Upper lobe of left lung (tissue), 6 donors: Measurements from ENCODE around the gene MARK4. TPM values are rescaled to one million over a fixed set of nuclear protein-coding genes. Genes with fewer than 3 reads are reported as not detected.
"Not testable (repeated sequence)": the region's sequence is repeated elsewhere in the genome, so short reads cannot be mapped to it uniquely, and the experiment has no call there.

Source experiments
- ATAC-seq, 2 donors: fragments of 200-7000 bp; cut with Tn5 transposase; one replicate each; pipeline ENCODE4 v1.9.1; 2022; ENCODE audit warnings: mild to moderate bottlenecking in 2 of 2, moderate library complexity in 2 of 2; ENCODE audit not compliant: low FRiP score in 2 of 2
- DNase-seq, 2 donors: peaks; one replicate each; pipeline ENCODE4 v3.0.0-alpha.2; 2019 to 2020
- H3K27ac ChIP-seq, 4 donors: fragments of 200-600 bp; sonication (generic); one replicate each; pipeline ENCODE4 v1.5.1; 2016 to 2019
- H3K27me3 ChIP-seq, 4 donors: fragments of 200-600 bp; sonication (generic); one replicate each; pipeline ENCODE4 v1.5.1; 2017 to 2019
- H3K36me3 ChIP-seq, 4 donors: fragments of 200-600 bp; sonication (generic); one replicate each; pipeline ENCODE4 v1.5.1; 2016 to 2019
- H3K4me1 ChIP-seq, 4 donors: fragments of 200-600 bp; sonication (generic); one replicate each; pipeline ENCODE4 v1.5.1; 2018 to 2019
- H3K4me3 ChIP-seq, 4 donors: fragments of 200-600 bp; sonication (generic); one replicate each; pipeline ENCODE4 v1.5.1; 2017 to 2019; ENCODE audit warnings: mild to moderate bottlenecking in 2 of 4, moderate library complexity in 1 of 4
- H3K9me3 ChIP-seq, 4 donors: fragments of 200-600 bp; sonication (generic); one replicate each; pipeline ENCODE4 v1.5.1; 2018 to 2019
- CTCF ChIP-seq, 6 experiments: fragments of 450-650 bp in 4 of 6; fragments of 200-600 bp in 2 of 6; sonication (generic) in 2 of 6; IDR thresholded peaks; one replicate each; pipeline ENCODE4 v1.5.1; 2016 to 2019; ENCODE audit warnings: antibody characterized with exemption in 6 of 6
- EP300 ChIP-seq, 4 donors: sonication (generic); formaldehyde crosslinking; IDR thresholded peaks; one replicate each; pipeline ENCODE4 v1.5.1; 2017; ENCODE audit warnings: antibody characterized with exemption in 4 of 4, control low read depth in 2 of 4
- POLR2A ChIP-seq, 4 donors: fragments of 450-650 bp; IDR thresholded peaks; one replicate each; pipeline ENCODE4 v1.5.1; 2016 to 2017; ENCODE audit warnings: antibody characterized with exemption in 4 of 4, mild to moderate bottlenecking in 2 of 4
- POLR2AphosphoS5 ChIP-seq, 2 donors: sonication (generic); formaldehyde crosslinking; IDR thresholded peaks; one replicate each; pipeline ENCODE4 v1.5.1; 2017; ENCODE audit warnings: antibody characterized with exemption in 2 of 2
- WGBS, 2 donors: methylation state at CpG; one replicate each; pipeline ENCODE4 v1.1.5; 2017 to 2018; 5-methylcytosine and 5-hydroxymethylcytosine counted together
- total RNA-seq, 6 donors: library from RNA; depleted of rRNA in 4 of 6; stranded (reverse); fragments of >200 nt in 4 of 6; gene quantifications; one replicate each; pipeline versions ENCODE4 v1.1.0 to v1.2.1, GENCODE V29; 2016 to 2021
- donor health status: DM: no; HTN: no; CAD: no; lungs with moderate emphysema.
- donor health status: DM: no; HTN: yes; CAD: no; lungs with severe emphysema.

MARK4 gene
- total RNA-seq, 6 donors from 2014 or later = 14.6 to 59.3 (median 35.6) TPM

- H3K27me3 ChIP-seq = no peaks in the 10 kb centered on the region
- H3K27ac ChIP-seq = no peak overlapping the region
- H3K4me3 ChIP-seq = no peak overlapping the region
- no peaks in the 10 kb centered on the region for H3K9me3 ChIP-seq
- ATAC-seq (peak in 1 of 2 donors; percentile 31), DNase-seq (peak in 1 of 2 donors; percentile 63)
- H3K36me3 ChIP-seq = peaks cover 0 to 40% (median 11%) of the 10 kb centered on the region in 4 donors
- H3K4me1 ChIP-seq = no peaks in the 10 kb centered on the region
- TF ChIP-seq POLR2AphosphoS5 (IDR thresholded peaks at IDR 0.05) = no peak
- TF ChIP-seq EP300 (IDR thresholded peaks at IDR 0.05) = no peak
- no peak for TF ChIP-seq CTCF (IDR thresholded peaks at IDR 0.05)
- no peak for TF ChIP-seq POLR2A (IDR thresholded peaks at IDR 0.05)
- 91 to 99% methylated on average over 11 to 19 of the region's 19 CpGs for WGBS, 2 donors
Measured at GRCh38 chr19:45264781-45265317, 13.8 kb downstream of the MARK4 start.

DNA sequence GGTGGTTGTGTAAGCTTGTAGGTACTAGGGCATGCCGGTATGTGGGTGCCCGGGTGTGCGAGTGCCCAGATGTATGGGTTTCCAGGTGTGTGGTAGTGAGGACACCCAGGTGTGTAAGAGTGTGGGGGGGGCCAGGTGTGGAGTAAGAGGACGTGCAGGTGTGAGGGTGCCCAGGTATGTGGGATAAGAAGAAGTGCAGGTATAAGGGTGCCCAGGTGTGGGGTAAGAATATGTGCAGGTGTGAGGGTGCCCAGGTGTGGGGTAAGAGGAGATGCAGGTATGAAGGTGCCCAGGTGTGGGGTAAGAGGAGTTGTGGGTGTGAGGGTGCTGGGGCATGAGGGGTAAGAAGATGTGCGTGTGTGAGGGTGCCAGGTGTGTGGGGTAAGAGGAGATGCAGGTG lies 14.3 kb downstream of the MARK4 start:
- no peak overlapping the region for H3K27ac ChIP-seq
- no peak overlapping the region for H3K4me3 ChIP-seq
- WGBS, 2 donors = 95 to 96% methylated on average over 5 of the region's 5 CpGs
- peaks cover 0 to 45% (median 15%) of the 10 kb centered on the region in 4 donors for H3K36me3 ChIP-seq
- no peak for TF ChIP-seq CTCF (IDR thresholded peaks at IDR 0.05)
- H3K27me3 ChIP-seq = no peaks in the 10 kb centered on the region
- DNase-seq (no peak), ATAC-seq (peak in 1 of 2 donors; percentile 47)
- H3K9me3 ChIP-seq = no peaks in the 10 kb centered on the region
- no peaks in the 10 kb centered on the region for H3K4me1 ChIP-seq

GRCh38 chr19:45267296-45267695 lies 16.2 kb downstream of the MARK4 start:
- Histone ChIP-seq H3K36me3 (peaks cover 3 to 63% (median 26%) of the 10 kb centered on the region in 4 donors), H3K9me3 (no peaks in the 10 kb centered on the region), H3K27me3 (no peaks in the 10 kb centered on the region), H3K4me3 (no peak overlapping the region), H3K27ac (no peak overlapping the region), H3K4me1 (peaks cover 0 to 2% (median 0%) of the 10 kb centered on the region in 4 donors)
- ATAC-seq (no peak), DNase-seq (no peak)
- 87 to 91% methylated on average over 9 to 12 of the region's 12 CpGs for WGBS, 2 donors
- TF ChIP-seq EP300 (IDR thresholded peaks at IDR 0.05) (no peak), CTCF (IDR thresholded peaks at IDR 0.05) (no peak), POLR2AphosphoS5 (IDR thresholded peaks at IDR 0.05) (no peak), POLR2A (IDR thresholded peaks at IDR 0.05) (no peak)

DNA sequence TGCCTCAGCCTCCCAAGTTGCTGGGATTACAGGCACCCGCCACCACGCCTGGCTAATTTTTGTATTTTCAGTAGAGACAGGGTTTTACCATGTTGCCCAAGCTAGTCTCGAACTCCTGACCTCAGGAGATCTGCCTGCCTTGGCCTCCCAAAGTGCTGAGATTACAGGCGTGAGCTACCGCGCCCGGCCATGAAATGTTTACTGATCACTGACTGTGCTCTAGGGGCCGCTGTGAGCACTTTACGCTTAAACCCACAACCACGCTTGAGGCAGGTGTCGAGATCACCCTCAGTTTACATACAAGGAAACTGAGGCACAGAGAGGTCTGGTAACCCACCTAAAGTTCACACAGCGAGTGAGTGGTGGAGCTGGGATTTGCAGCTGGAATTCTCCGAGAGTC lies 18.9 kb downstream of the MARK4 start:
- DNase-seq, H3K27ac ChIP-seq, H3K27me3 ChIP-seq, H3K9me3 ChIP-seq, ATAC-seq, H3K4me3 ChIP-seq: not testable (repeated sequence)
- Histone ChIP-seq H3K4me1 (peaks cover 0 to 11% (median 1%) of the 10 kb centered on the region in 4 donors), H3K36me3 (peaks cover 9 to 76% (median 37%) of the 10 kb centered on the region in 4 donors)
- WGBS, 2 donors = 94% methylated on average over 13 of the region's 13 CpGs

- Histone ChIP-seq H3K4me1 (peaks cover 0 to 11% (median 1%) of the 10 kb centered on the region in 4 donors), H3K36me3 (peaks cover 9 to 77% (median 48%) of the 10 kb centered on the region in 4 donors), H3K27ac (no peak overlapping the region), H3K9me3 (no peaks in the 10 kb centered on the region), H3K27me3 (no peaks in the 10 kb centered on the region), H3K4me3 (no peak overlapping the region)
- DNase-seq (no peak), ATAC-seq (no peak)
- TF ChIP-seq POLR2A (IDR thresholded peaks at IDR 0.05) = no peak
- TF ChIP-seq POLR2AphosphoS5 (IDR thresholded peaks at IDR 0.05) = no peak
- TF ChIP-seq EP300 (IDR thresholded peaks at IDR 0.05) = no peak
- TF ChIP-seq CTCF (IDR thresholded peaks at IDR 0.05) = no peak
- 92 to 96% methylated on average over 4 to 17 of the region's 21 CpGs for WGBS, 2 donors
Measured at GRCh38 chr19:45271098-45271734, 20.1 kb downstream of the MARK4 start.
